Activated T-cell treated with anti-CD3 and anti-CD28 coated beads, Interleukin-2, amount 50 U/mL, for 72 hours (primary cell): ENCODE data around the gene AGPAT3. TPM values are rescaled to one million over a fixed set of nuclear protein-coding genes. Genes with fewer than 3 reads are reported as not detected.

Experiments used
- ATAC-seq, 2 donors: fragments of 150-1000 bp; cut with Tn5 transposase; replicated peaks in 1 of 2; 2 replicates each; pipeline ENCODE4 v1.10.0; 2021; ENCODE audit warnings: moderate library complexity in 2 of 2, mild to moderate bottlenecking in 1 of 2
- DNase-seq, 2 donors: peaks; one replicate each; pipeline ENCODE4 v3.0.0; 2021 to 2022; ENCODE audit warnings: mixed read lengths in 1 of 2
- H3K27ac Mint-ChIP-seq: one replicate; pipeline ENCODE4 v1.8.0; 2022; ENCODE audit warnings: mild to moderate bottlenecking, moderate library complexity, mixed read lengths
- H3K27me3 Mint-ChIP-seq: one replicate; pipeline ENCODE4 v1.8.0; 2022; ENCODE audit warnings: low read depth, mixed read lengths
- H3K36me3 Mint-ChIP-seq, 2 donors: one replicate each; pipeline ENCODE4 v1.8.0; 2022; ENCODE audit warnings: mixed read lengths in 2 of 2, mild to moderate bottlenecking in 1 of 2; ENCODE audit not compliant: insufficient read depth in 2 of 2
- H3K4me1 Mint-ChIP-seq: one replicate; pipeline ENCODE4 v1.8.0; 2022; ENCODE audit warnings: low read depth, mixed read lengths
- H3K4me3 Mint-ChIP-seq, 2 donors: one replicate each; pipeline ENCODE4 v1.8.0; 2022; ENCODE audit warnings: mild to moderate bottlenecking in 2 of 2, mixed read lengths in 2 of 2, moderate library complexity in 2 of 2
- H3K9me3 Mint-ChIP-seq, 2 donors: one replicate each; pipeline ENCODE4 v1.8.0; 2022; ENCODE audit warnings: mixed read lengths in 2 of 2
- total RNA-seq, 2 donors: library from RNA; stranded (reverse); gene quantifications; one replicate each; pipeline ENCODE4 v1.2.3, GENCODE V29; 2022

AGPAT3 gene
- total RNA-seq, 2 donors from 2014 or later = 86.1 to 87.1 TPM

DNA sequence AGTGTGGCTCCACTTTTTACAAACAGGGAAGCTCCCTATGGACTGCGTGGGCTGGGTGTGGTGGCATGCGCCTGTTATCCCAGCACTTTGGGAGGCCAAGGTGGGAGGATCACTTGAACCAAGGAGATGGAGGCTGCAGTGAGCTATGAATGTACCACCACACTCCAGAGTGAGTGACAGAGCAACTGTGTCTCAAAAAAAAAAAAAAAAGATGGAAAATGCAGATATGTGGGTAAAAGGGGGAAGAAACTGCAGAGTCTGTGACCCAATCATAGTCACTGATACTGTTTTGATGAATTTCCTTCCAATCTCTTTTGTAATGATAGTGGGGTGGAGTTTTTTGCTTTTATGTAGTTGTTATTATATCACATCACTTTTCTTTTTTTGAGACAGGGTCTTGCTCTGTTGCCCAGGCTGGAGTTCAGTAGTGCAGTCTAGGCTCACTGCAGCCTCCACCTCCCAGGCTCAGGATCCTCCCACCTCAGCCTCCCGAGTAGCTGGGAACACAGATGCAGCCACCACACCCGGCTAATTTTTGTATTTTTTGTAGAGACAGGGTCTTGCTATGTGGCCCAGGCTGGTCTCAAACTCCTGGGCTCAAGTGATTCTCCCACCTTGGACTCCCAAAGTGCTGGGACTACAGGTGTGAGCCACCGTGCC lies 138.4 kb downstream of the AGPAT3 start:
- Mint-ChIP-seq H3K9me3 (no peaks in the 10 kb centered on the region), H3K27me3 (no peaks in the 10 kb centered on the region), H3K4me1 (no peaks in the 10 kb centered on the region), H3K36me3 (no peaks in the 10 kb centered on the region), H3K4me3 (no peak overlapping the region), H3K27ac (no peak overlapping the region)
- ATAC-seq (no peak), DNase-seq (no peak)

DNA sequence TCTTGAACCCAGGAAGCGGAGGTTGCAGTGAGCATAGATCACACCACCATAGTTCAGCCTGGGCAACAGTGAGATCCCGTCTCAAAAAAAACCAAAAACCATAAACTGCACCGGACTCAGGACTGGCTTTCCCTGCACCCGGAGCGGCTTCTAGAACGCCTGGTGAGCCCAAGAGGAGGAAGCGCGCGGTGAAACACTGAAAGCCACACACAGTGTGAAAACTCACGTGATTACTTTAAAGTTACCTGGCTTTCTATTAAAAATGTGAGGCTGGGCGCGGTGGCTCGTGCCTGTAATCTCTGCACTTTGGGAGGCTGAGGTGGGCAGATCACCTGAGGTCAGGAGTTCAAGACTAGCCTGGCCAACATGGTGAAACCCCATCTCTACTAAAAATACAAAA lies 140.0 kb downstream of the AGPAT3 start:
- no peak overlapping the region for H3K4me3 Mint-ChIP-seq
- no peaks in the 10 kb centered on the region for H3K27me3 Mint-ChIP-seq
- H3K27ac Mint-ChIP-seq = no peak overlapping the region
- no peaks in the 10 kb centered on the region for H3K36me3 Mint-ChIP-seq
- no peaks in the 10 kb centered on the region for H3K9me3 Mint-ChIP-seq
- ATAC-seq (no peak), DNase-seq (no peak)
- no peaks in the 10 kb centered on the region for H3K4me1 Mint-ChIP-seq

DNA sequence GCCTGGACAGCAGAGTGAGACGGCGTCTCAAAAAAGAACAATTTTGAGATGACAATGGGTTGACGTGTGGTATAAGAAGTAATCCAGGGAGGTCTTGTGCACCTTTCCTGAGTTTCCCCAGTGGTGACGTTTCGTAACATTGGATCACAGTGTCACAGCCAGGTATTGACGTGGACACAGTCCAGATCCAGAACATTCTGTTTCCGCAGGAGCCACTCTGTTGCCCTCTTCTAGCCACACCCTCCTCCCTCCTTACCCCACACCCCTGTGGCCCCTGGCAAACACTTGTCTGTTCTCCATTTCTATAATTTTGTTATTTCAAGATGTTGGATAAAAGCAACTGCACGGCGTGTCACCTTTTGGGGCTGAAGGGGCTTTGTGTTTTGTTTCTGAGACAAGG lies 140.6 kb downstream of the AGPAT3 start:
- no peak overlapping the region for H3K4me3 Mint-ChIP-seq
- no peak overlapping the region for H3K27ac Mint-ChIP-seq
- H3K36me3 Mint-ChIP-seq = no peaks in the 10 kb centered on the region
- no peak for DNase-seq
- no peak for ATAC-seq
- H3K9me3 Mint-ChIP-seq = no peaks in the 10 kb centered on the region
- H3K4me1 Mint-ChIP-seq = no peaks in the 10 kb centered on the region
- no peaks in the 10 kb centered on the region for H3K27me3 Mint-ChIP-seq

DNA sequence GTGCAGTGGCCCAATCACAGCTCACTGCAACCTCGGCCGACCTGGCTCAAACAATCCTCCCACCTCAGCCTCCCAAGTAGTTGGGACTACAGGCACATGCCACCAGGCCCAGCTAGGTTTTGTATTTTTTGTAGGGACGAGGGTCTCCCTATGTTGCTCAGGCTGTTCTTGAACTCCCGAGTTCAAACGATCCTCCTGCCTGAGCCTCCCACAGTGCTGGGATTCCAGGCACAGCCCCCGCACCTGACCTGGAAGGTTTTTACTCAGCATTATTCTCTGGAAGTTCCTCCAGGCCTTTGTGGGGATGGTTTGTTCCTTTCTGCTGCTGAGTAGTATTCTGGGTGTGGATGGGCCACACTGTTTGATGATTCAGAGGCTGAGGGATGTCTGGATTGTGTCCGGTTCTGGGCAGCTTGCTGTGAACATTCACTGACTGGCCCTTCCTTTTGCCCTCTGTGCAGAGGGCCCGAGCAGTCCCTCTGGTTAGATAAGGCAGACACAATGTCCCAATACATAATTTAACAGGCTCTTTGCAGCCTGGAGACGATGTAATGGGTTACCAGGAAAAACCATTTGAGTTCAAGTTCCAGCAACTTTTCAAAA lies 141.1 kb downstream of the AGPAT3 start:
- ATAC-seq (no peak), DNase-seq (no peak)
- H3K36me3 Mint-ChIP-seq = no peaks in the 10 kb centered on the region
- H3K27me3 Mint-ChIP-seq = no peaks in the 10 kb centered on the region
- H3K27ac Mint-ChIP-seq = no peak overlapping the region
- H3K4me3 Mint-ChIP-seq = no peak overlapping the region
- peaks cover 2% of the 10 kb centered on the region for H3K4me1 Mint-ChIP-seq
- H3K9me3 Mint-ChIP-seq = no peaks in the 10 kb centered on the region

DNA sequence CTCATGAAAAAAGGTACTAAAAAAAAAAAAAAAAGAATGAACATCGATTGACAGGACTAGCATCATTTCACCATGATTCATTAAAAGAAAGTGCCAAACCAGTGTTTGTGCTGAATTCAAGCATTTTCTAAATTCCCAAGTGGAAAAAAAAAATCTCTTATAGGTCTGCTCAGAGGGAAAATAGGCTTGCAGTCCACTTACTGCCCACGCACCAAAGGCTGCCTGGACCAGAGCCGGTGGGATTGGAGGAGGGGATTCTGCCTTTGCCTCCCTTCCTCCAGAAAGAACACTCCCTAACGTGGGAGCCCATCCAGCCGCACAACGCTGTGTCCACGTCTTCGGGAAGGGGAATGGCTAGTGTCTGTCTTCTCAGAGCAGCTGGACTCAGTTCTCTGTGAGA lies 141.6 kb downstream of the AGPAT3 start:
- H3K27me3 Mint-ChIP-seq = no peaks in the 10 kb centered on the region
- no peaks in the 10 kb centered on the region for H3K9me3 Mint-ChIP-seq
- peaks cover 0 to 2% of the 10 kb centered on the region in 2 donors for H3K36me3 Mint-ChIP-seq

DNA sequence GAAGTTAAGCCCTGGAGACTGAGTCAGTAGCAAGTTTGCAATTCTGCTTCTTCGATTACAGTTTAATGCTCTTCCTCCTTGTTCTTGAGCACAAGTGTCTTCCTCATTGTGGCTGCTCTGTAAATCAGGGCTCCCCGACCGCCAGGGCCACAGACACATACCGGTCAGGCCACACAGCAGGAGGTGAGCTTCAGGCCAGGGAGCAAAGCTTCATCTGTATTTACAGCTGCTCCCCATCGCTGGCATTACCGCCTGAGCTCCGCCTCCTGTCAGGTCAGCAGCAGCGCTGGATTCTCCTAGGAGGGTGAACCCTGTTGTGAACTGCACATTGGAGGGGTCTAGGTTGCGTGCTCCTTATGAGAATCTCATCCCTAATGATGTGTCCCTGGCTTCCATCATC lies 145.4 kb downstream of the AGPAT3 start:
- Mint-ChIP-seq H3K27ac (no peak overlapping the region), H3K27me3 (no peaks in the 10 kb centered on the region), H3K4me1 (peaks cover 27% of the 10 kb centered on the region), H3K9me3 (no peaks in the 10 kb centered on the region), H3K36me3 (peaks cover 0 to 6% of the 10 kb centered on the region in 2 donors), H3K4me3 (peak overlapping the region in 1 of 2 donors; percentile 16)
- DNase-seq (no peak), ATAC-seq (no peak)

More for the DNA sequence above, 141.6 kb downstream of the AGPAT3 start:
- ATAC-seq = no peak
- no peak for DNase-seq
- Mint-ChIP-seq H3K27ac (no peak overlapping the region), H3K4me3 (no peak overlapping the region), H3K4me1 (peaks cover 6% of the 10 kb centered on the region)

DNA sequence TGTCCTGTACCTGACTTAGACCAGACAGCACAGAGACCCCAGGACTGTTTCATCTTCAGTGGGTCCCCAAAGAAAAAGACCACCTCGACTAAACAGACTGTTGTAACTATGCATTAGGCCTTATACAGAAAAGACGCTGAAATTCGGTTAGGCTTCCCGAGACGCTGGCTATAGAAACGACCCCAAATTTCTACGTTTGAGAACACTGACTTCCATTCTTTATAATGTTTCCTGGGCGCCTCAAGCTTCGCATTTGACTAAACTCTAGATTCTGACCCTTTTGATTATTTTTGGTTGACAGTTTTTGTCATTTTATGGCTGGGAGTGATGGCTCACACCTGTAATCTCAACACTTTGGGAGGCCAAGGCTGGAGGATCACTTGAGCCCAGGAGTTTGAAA lies 146.1 kb downstream of the AGPAT3 start:
- Mint-ChIP-seq H3K9me3 (no peaks in the 10 kb centered on the region), H3K4me3 (peak overlapping the region; percentile 90 to 97), H3K27ac (peak overlapping the region; percentile 97), H3K27me3 (no peaks in the 10 kb centered on the region), H3K4me1 (peaks cover 34% of the 10 kb centered on the region), H3K36me3 (peaks cover 0 to 6% of the 10 kb centered on the region in 2 donors)
- ATAC-seq (no peak), DNase-seq (no peak)

DNA sequence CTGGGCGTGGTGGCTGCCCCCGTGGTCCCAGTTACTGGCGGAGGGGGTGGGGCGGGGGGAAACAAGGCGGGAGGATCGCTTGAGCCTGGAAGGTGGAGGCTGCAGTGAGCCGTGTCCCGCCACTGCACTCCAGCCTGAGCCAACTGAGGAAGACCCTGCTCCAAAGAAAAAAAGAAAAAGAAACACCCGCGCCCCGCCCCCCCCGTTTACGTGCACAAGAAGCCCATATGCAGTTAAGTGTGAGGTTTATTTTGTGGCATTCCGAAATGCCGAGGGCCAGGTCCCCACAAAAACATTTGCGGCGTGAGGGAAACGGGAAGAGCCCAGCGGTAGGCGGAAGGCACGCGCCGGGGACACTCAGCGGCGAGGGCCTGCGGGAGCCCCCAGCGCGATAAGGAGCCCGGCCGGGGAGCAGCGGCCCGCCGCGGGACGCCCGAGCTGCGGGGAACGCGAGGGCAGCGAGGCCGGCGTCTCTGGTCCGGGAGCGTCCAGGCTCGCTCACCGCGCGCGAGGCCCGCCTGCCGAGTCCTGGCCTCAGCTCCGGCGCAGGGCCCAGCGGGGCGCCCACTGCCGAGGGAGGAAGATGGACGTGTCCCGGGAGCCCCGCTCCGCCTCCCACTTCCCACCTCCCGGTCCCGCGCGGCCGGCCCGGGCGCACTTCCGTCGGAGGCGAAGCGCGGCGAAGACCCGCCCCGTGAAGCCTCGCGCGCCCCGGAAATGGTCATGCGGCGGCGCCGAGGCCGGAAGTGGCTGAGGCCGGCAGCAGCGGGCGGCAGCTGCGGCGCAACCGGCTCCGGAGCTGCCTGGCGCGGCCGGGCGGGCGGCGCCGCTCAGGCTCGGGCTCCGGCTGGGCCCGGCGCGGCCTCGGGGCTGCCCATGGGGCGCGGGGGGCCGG lies 146.8 kb downstream of the AGPAT3 start, which contains the start of gene TRAPPC10:
Gene TRAPPC10, plus strand, starts transcription at position 731 of the 895 bp plus-strand sequence. CDS start 185 bp downstream, outside the sequence.
- H3K4me3 Mint-ChIP-seq = peak within 1 kb of the TSS; percentile 90 to 97
- peak; percentile 80 to 82 for ATAC-seq
- H3K9me3 Mint-ChIP-seq = no peaks in the 10 kb centered on the region
- peaks cover 0 to 6% of the 10 kb centered on the region in 2 donors for H3K36me3 Mint-ChIP-seq
- H3K4me1 Mint-ChIP-seq = peaks cover 41% of the 10 kb centered on the region
- H3K27me3 Mint-ChIP-seq = no peaks in the 10 kb centered on the region
- DNase-seq = peak; percentile 88 to 92
- peak within 1 kb of the TSS; percentile 97 for H3K27ac Mint-ChIP-seq

DNA sequence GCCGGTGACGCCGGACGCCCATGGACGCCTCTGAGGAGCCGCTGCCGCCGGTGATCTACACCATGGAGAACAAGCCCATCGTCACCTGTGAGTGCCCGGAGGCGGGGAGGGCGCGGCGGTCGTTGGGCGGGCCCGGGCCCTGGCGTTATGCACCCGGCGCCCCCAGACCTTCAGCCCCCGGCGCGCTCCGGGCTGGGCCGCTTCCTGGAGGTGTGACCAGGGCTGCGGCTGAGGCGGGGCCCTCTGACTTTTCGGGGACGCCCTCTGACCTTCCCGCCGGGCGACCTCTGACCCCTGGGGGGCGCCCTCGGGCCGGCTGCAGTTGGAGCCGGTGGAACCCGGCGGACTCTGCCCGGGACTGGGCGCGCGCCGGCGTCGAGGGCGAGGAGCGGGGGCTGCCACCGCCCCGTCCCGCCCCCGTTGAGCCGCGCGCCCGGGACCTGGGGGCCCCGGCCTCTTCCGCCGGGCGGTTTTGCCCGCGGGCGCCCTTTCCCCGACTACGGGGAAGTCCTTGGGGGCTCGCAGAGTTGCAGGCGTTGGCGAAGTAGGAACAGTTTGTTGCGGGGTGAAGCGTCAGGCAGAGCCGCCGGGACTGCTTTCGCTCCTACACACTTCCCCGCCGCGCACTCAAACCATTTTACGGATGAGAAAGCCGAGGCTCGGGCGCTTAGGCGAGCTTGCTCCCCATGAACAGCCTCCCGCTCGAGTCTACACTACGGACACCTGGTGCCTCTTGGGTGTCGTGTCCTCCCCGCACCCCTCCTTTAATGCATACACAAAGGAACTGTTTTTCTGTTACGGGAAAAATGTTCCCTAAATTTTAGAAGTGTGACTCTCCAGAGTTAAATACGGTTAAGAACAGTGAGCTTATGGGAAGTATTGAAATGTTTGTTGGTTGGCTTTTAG lies 147.7 kb downstream of the AGPAT3 start:
- H3K4me1 Mint-ChIP-seq = peaks cover 50% of the 10 kb centered on the region
- no peaks in the 10 kb centered on the region for H3K27me3 Mint-ChIP-seq

DNA sequence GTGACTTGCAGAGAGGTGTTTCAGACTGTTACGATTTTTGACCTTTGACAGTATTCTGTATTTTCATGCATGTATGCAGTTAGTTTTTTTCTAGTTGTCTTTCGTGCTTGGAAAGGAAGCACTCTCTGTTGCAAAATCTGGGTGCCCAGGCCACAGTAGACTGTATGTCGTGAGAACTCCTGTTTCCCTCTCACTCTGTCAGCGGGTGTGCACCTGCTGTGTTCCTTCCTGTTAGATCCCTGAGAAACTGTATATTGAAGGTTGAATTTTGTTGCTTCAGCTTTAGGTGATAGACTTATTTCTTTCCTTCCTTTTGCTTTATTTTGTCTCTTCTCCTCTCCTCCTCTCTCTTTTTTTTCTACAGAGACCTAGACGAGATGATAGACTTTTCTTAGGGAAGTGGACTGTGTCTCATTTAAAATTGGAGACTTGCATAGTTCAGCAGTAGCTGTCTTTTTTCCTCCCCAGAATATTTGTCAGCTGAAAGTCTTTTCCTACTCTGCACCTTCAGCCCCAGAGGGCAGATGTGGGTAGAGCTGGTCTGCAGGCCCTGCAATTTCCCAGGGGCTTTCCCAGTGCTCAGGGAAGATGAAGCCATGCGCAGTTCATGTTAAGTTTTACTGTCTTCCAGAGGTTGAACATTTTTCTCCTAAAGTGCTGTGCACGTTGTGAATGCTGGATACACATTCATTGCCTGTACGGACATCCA lies 148.5 kb downstream of the AGPAT3 start:
- peak overlapping the region; percentile 90 for H3K27ac Mint-ChIP-seq
- peaks cover 58% of the 10 kb centered on the region for H3K4me1 Mint-ChIP-seq
- peak overlapping the region; percentile 83 to 92 for H3K4me3 Mint-ChIP-seq
- no peaks in the 10 kb centered on the region for H3K9me3 Mint-ChIP-seq
- H3K36me3 Mint-ChIP-seq = peaks cover 0 to 6% of the 10 kb centered on the region in 2 donors
- DNase-seq = peak; percentile 33 to 45
- no peak for ATAC-seq
- no peaks in the 10 kb centered on the region for H3K27me3 Mint-ChIP-seq

More for the DNA sequence above, 147.7 kb downstream of the AGPAT3 start:
- DNase-seq = peak; percentile 92 to 93
- Mint-ChIP-seq H3K27ac (peak overlapping the region; percentile 90), H3K4me3 (peak overlapping the region; percentile 83 to 92), H3K36me3 (peaks cover 0 to 6% of the 10 kb centered on the region in 2 donors), H3K9me3 (no peaks in the 10 kb centered on the region)
- peak; percentile 86 for ATAC-seq

DNA sequence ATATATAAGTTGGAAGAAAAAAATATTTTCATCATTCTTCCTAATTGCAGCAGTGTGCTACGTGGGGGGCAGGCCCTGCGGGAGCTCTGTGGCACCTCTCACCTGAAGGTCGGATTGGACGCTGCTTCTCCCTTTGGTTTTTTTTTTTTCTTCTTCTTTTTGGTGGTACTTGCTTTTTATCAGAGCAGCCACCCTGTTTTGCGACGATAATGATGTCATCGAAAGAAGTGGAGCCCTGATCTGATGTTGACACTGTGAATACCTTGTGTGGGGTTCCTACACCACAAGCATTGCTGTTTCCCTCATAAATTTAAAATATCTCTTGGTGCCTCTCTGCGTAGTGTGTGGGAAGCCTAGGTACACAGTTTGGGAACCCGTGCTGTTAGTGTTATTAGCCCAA lies 152.6 kb downstream of the AGPAT3 start:
- no peaks in the 10 kb centered on the region for H3K9me3 Mint-ChIP-seq
- H3K27me3 Mint-ChIP-seq = no peaks in the 10 kb centered on the region
- H3K36me3 Mint-ChIP-seq = peaks cover 0 to 4% of the 10 kb centered on the region in 2 donors
- H3K4me3 Mint-ChIP-seq = peak overlapping the region; percentile 25 to 72
- peak overlapping the region; percentile 94 for H3K27ac Mint-ChIP-seq
- no peak for DNase-seq
- H3K4me1 Mint-ChIP-seq = peaks cover 89% of the 10 kb centered on the region
- no peak for ATAC-seq

DNA sequence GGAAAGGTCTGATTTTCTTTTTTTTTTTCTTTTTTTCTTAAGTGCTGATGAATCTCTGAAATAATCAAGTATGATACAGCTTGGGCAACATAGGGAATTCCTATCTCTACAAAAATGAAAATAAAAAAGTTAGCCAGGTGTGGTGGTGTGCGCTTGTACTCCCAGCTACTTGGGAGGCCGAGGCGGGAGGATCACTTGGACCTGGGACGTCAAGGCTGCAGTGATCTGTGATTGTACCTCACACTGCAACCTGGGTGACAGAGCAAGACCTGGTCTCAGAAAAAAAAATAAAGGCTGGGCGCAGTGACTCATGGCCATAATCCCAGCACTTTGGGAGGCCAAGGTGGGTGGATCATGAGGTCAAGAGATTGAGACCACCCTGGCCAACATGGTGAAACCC lies 153.1 kb downstream of the AGPAT3 start:
- DNase-seq = no peak
- Mint-ChIP-seq H3K4me1 (peaks cover 94% of the 10 kb centered on the region), H3K4me3 (peak overlapping the region; percentile 25 to 72), H3K27ac (peak overlapping the region; percentile 94), H3K36me3 (peaks cover 0 to 4% of the 10 kb centered on the region in 2 donors), H3K9me3 (no peaks in the 10 kb centered on the region), H3K27me3 (no peaks in the 10 kb centered on the region)
- ATAC-seq = no peak
